Thyroid gland (tissue), 4 donors: ENCODE data around the gene RIN1.

ENCODE experiments used
- POLR2A ChIP-seq, 2 donors: fragments of 450-650 bp; IDR thresholded peaks; one replicate each; pipeline ENCODE4 v1.6.1; 2017; ENCODE audit warnings: antibody characterized with exemption in 2 of 2, mild to moderate bottlenecking in 2 of 2, moderate library complexity in 1 of 2
- TF ChIP-seq, protein P1 (sequence below), 6 experiments: fragments of 200-600 bp in 3 of 6; fragments of 450-650 bp in 3 of 6; sonication (generic) in 3 of 6; IDR thresholded peaks; one replicate each; pipeline ENCODE4 v1.5.1; 2016 to 2019; ENCODE audit warnings: antibody characterized with exemption in 6 of 6, mild to moderate bottlenecking in 2 of 6, inconsistent platforms in 1 of 6, moderate library complexity in 1 of 6

DNA sequence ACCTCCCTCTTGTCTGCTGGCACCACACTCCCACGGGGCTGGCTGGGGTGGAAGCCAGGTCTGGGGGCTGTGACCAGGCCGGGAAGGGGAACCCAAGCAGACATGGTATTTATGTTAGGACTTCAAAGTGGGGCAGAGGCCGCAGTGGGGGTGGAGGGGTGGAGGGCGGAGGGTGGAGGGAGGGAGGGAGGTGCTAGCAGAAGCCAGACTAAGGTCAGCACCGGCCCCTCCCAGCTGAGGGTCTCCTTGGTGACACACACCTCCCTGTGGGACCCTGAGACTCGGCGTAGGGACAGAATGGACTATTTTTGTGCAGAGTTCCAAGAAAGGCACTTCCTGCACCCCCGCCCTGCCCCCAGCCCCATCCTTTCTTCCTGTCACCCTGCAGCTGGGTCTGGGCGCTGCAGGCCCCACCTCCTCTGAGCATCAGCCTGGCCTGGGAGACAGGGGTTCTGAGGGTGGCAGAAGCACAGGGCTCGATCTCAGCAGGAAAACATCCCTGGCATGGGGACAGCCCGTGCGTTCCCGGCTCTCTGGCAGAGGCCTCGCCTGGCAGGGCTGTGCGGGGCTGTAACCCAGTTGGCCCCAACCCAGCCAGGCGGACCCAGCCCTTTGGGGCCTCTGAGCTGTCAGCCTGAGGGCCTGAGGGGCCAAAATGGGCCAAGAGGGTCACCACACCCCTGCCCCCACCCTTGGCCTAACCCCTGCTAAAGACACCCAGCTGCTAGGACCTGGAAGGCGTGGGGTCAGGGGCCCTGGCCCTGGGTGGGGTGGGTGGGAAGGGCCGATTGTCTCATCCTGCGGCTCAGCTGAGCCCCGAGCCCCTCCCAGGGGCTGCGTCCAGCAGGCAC lies 9.7 kb downstream of the RIN1 start:
- TF ChIP-seq, protein P1, sequence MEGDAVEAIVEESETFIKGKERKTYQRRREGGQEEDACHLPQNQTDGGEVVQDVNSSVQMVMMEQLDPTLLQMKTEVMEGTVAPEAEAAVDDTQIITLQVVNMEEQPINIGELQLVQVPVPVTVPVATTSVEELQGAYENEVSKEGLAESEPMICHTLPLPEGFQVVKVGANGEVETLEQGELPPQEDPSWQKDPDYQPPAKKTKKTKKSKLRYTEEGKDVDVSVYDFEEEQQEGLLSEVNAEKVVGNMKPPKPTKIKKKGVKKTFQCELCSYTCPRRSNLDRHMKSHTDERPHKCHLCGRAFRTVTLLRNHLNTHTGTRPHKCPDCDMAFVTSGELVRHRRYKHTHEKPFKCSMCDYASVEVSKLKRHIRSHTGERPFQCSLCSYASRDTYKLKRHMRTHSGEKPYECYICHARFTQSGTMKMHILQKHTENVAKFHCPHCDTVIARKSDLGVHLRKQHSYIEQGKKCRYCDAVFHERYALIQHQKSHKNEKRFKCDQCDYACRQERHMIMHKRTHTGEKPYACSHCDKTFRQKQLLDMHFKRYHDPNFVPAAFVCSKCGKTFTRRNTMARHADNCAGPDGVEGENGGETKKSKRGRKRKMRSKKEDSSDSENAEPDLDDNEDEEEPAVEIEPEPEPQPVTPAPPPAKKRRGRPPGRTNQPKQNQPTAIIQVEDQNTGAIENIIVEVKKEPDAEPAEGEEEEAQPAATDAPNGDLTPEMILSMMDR (IDR thresholded peaks at IDR 0.05), result no peak
- no peak for TF ChIP-seq POLR2A (IDR thresholded peaks at IDR 0.05)
